ENCODE results near the gene FMO3.

FMO3 gene

GRCh38 chr1:171126504-171126903 lies 35.8 kb downstream of the FMO3 start:
- DNase-seq (no peak), ATAC-seq (replicated peaks) (no peak)
- Mint-ChIP-seq H3K4me3 (no peak overlapping the region), H3K4me1 (ENCODE audit: low read depth in 2 of 2) (no peaks in the 10 kb centered on the region), H3K9me3 (peaks cover 3 to 11% of the 10 kb centered on the region in 2 donors), H3K27ac (no peak overlapping the region), H3K36me3 (ENCODE audit: insufficient read depth) (no peaks in the 10 kb centered on the region), H3K27me3 (peaks cover 24 to 29% of the 10 kb centered on the region in 2 donors)

- peaks cover 3 to 11% of the 10 kb centered on the region in 2 donors for H3K9me3 Mint-ChIP-seq
Observed at GRCh38 chr1:171127099-171127498, 36.4 kb downstream of the FMO3 start.

GRCh38 chr1:171127501-171127900 lies 36.8 kb downstream of the FMO3 start:
- no peak for ATAC-seq (replicated peaks)
- H3K4me3 Mint-ChIP-seq: no peak overlapping the region
- H3K27me3 Mint-ChIP-seq: peaks cover 23 to 29% of the 10 kb centered on the region in 2 donors
- peaks cover 3 to 11% of the 10 kb centered on the region in 2 donors for H3K9me3 Mint-ChIP-seq
- no peak overlapping the region for H3K27ac Mint-ChIP-seq
- no peaks in the 10 kb centered on the region for H3K4me1 Mint-ChIP-seq (ENCODE audit: low read depth in 2 of 2)
- DNase-seq: no peak
- no peaks in the 10 kb centered on the region for H3K36me3 Mint-ChIP-seq (ENCODE audit: insufficient read depth)

More at GRCh38 chr1:171127099-171127498, 36.4 kb downstream of the FMO3 start:
- DNase-seq (no peak), ATAC-seq (replicated peaks) (no peak)
- Mint-ChIP-seq H3K36me3 (ENCODE audit: insufficient read depth) (no peaks in the 10 kb centered on the region), H3K27me3 (peaks cover 23 to 29% of the 10 kb centered on the region in 2 donors), H3K27ac (no peak overlapping the region), H3K4me3 (no peak overlapping the region), H3K4me1 (ENCODE audit: low read depth in 2 of 2) (no peaks in the 10 kb centered on the region)

GRCh38 chr1:171128463-171128862 lies 37.8 kb downstream of the FMO3 start:
- Mint-ChIP-seq H3K27me3 (peaks cover 23 to 29% of the 10 kb centered on the region in 2 donors), H3K36me3 (ENCODE audit: insufficient read depth) (no peaks in the 10 kb centered on the region), H3K9me3 (peaks cover 3 to 11% of the 10 kb centered on the region in 2 donors), H3K27ac (no peak overlapping the region), H3K4me3 (no peak overlapping the region), H3K4me1 (ENCODE audit: low read depth in 2 of 2) (no peaks in the 10 kb centered on the region)
- no peak for ATAC-seq (replicated peaks)
- DNase-seq: no peak

GRCh38 chr1:171134204-171134923 lies 43.7 kb downstream of the FMO3 start:
- DNase-seq: no peak
- Mint-ChIP-seq H3K36me3 (ENCODE audit: insufficient read depth) (no peaks in the 10 kb centered on the region), H3K27me3 (peaks cover 14 to 21% of the 10 kb centered on the region in 2 donors), H3K4me3 (no peak overlapping the region), H3K9me3 (peaks cover 0 to 9% of the 10 kb centered on the region in 2 donors), H3K27ac (no peak overlapping the region), H3K4me1 (ENCODE audit: low read depth in 2 of 2) (no peaks in the 10 kb centered on the region)
- no peak for ATAC-seq (replicated peaks)

GRCh38 chr1:171137580-171137979 lies 46.9 kb downstream of the FMO3 start:
- Mint-ChIP-seq H3K36me3 (ENCODE audit: insufficient read depth) (no peaks in the 10 kb centered on the region), H3K9me3 (no peaks in the 10 kb centered on the region), H3K4me1 (ENCODE audit: low read depth in 2 of 2) (no peaks in the 10 kb centered on the region), H3K27ac (no peak overlapping the region), H3K4me3 (no peak overlapping the region), H3K27me3 (peaks cover 18 to 20% of the 10 kb centered on the region in 2 donors)
- ATAC-seq (replicated peaks) (no peak), DNase-seq (no peak)

- Mint-ChIP-seq H3K4me3 (no peak overlapping the region), H3K27ac (no peak overlapping the region), H3K9me3 (no peaks in the 10 kb centered on the region), H3K36me3 (ENCODE audit: insufficient read depth) (no peaks in the 10 kb centered on the region), H3K27me3 (peaks cover 18 to 21% of the 10 kb centered on the region in 2 donors), H3K4me1 (ENCODE audit: low read depth in 2 of 2) (no peaks in the 10 kb centered on the region)
- DNase-seq: no peak
- ATAC-seq (replicated peaks): no peak
Observed at GRCh38 chr1:171138980-171139379, 48.3 kb downstream of the FMO3 start.

- Mint-ChIP-seq H3K9me3 (no peaks in the 10 kb centered on the region), H3K4me3 (no peak overlapping the region), H3K27ac (no peak overlapping the region), H3K27me3 (peaks cover 18 to 21% of the 10 kb centered on the region in 2 donors), H3K36me3 (ENCODE audit: insufficient read depth) (no peaks in the 10 kb centered on the region), H3K4me1 (ENCODE audit: low read depth in 2 of 2) (no peaks in the 10 kb centered on the region)
- no peak for ATAC-seq (replicated peaks)
- DNase-seq: no peak
Observed at GRCh38 chr1:171139890-171140289, 49.2 kb downstream of the FMO3 start.

- Mint-ChIP-seq H3K9me3 (no peaks in the 10 kb centered on the region), H3K27ac (no peak overlapping the region), H3K4me1 (ENCODE audit: low read depth in 2 of 2) (no peaks in the 10 kb centered on the region), H3K27me3 (peaks cover 18 to 21% of the 10 kb centered on the region in 2 donors), H3K4me3 (no peak overlapping the region), H3K36me3 (ENCODE audit: insufficient read depth) (no peaks in the 10 kb centered on the region)
- ATAC-seq (replicated peaks) (no peak), DNase-seq (no peak)
Observed at GRCh38 chr1:171140401-171140800, 49.7 kb downstream of the FMO3 start.

- DNase-seq (no peak), ATAC-seq (replicated peaks) (no peak)
- no peaks in the 10 kb centered on the region for H3K9me3 Mint-ChIP-seq
- no peak overlapping the region for H3K27ac Mint-ChIP-seq
- H3K4me1 Mint-ChIP-seq (ENCODE audit: low read depth in 2 of 2): no peaks in the 10 kb centered on the region
- no peak overlapping the region for H3K4me3 Mint-ChIP-seq
- H3K27me3 Mint-ChIP-seq: peaks cover 20 to 21% of the 10 kb centered on the region in 2 donors
- no peaks in the 10 kb centered on the region for H3K36me3 Mint-ChIP-seq (ENCODE audit: insufficient read depth)
Observed at GRCh38 chr1:171140956-171141687, 50.4 kb downstream of the FMO3 start.

- ATAC-seq (replicated peaks): no peak
- DNase-seq: no peak
- H3K4me1 Mint-ChIP-seq (ENCODE audit: low read depth in 2 of 2): no peaks in the 10 kb centered on the region
- H3K4me3 Mint-ChIP-seq: no peak overlapping the region
- H3K9me3 Mint-ChIP-seq: no peaks in the 10 kb centered on the region
- H3K36me3 Mint-ChIP-seq (ENCODE audit: insufficient read depth): no peaks in the 10 kb centered on the region
- no peak overlapping the region for H3K27ac Mint-ChIP-seq
- H3K27me3 Mint-ChIP-seq: peaks cover 12 to 15% of the 10 kb centered on the region in 2 donors
Observed at GRCh38 chr1:171141688-171142415, 51.1 kb downstream of the FMO3 start.

GRCh38 chr1:171142416-171143385 lies 52.0 kb downstream of the FMO3 start:
- Mint-ChIP-seq H3K4me3 (no peak overlapping the region), H3K36me3 (ENCODE audit: insufficient read depth) (no peaks in the 10 kb centered on the region), H3K4me1 (ENCODE audit: low read depth in 2 of 2) (no peaks in the 10 kb centered on the region), H3K9me3 (no peaks in the 10 kb centered on the region), H3K27ac (no peak overlapping the region), H3K27me3 (peaks cover 10% of the 10 kb centered on the region in 2 donors)
- no peak for ATAC-seq (replicated peaks)
- no peak for DNase-seq

- no peak for DNase-seq
- Mint-ChIP-seq H3K4me3 (no peak overlapping the region), H3K27me3 (peaks cover 0 to 14% of the 10 kb centered on the region in 2 donors), H3K9me3 (no peaks in the 10 kb centered on the region), H3K36me3 (ENCODE audit: insufficient read depth) (no peaks in the 10 kb centered on the region), H3K27ac (no peak overlapping the region), H3K4me1 (ENCODE audit: low read depth in 2 of 2) (no peaks in the 10 kb centered on the region)
- ATAC-seq (replicated peaks): no peak
Observed at GRCh38 chr1:171150156-171150555, 59.5 kb downstream of the FMO3 start.

Measured in effector memory CD8-positive, alpha-beta T cell (primary cell).